ENCODE results near the gene DOLPP1. TPM values are rescaled to one million over a fixed set of nuclear protein-coding genes. Genes with fewer than 3 reads are reported as not detected.

DOLPP1 gene
- total and polyA plus RNA-seq, 3 donors from 2014 or later: 14.0 to 17.9 (median 14.4) TPM

DNA sequence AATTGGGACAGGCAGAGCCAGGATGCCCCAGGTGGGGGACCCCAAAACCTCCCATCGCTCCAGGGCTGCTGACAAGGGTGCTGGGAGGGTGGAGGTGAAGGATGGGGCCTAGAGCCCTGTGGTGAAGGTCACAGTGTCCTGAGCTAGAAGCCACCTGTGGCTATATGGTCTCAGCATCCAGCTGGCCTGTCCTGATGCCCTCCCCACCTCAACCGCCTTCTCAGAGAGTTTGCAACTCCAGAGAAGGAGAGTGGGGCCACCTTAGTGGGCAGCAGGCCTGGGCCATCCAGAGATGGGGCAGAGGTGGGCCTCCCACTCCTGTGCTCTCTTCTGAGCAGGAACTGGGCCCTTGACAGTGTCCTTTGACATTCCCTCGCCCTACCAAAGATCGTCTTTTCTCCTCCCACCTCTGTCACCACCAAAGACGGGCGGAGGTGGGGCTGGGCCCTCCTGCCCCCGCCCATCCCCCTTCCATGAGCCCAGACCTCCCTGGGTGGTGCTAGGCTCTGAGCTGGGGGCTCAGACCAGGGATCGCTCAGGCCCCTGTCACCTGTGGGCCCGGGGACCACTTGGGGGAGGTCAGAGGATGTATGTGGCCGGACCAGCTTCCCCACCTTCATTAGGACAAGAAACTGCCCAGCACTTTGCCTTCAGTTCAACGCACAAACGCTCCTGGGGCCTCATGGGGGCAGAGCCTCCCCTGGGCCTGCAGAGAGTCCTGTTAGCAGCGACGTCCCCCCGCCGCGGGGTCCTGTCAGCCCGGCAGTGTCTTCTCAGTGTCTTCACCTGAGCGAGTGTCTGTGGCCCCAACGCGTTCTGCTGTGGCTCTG, 10.0 kb upstream of the DOLPP1 start:
- TF ChIP-seq POLR2A (IDR thresholded peaks at IDR 0.05): no peak
- TF ChIP-seq, protein P1, sequence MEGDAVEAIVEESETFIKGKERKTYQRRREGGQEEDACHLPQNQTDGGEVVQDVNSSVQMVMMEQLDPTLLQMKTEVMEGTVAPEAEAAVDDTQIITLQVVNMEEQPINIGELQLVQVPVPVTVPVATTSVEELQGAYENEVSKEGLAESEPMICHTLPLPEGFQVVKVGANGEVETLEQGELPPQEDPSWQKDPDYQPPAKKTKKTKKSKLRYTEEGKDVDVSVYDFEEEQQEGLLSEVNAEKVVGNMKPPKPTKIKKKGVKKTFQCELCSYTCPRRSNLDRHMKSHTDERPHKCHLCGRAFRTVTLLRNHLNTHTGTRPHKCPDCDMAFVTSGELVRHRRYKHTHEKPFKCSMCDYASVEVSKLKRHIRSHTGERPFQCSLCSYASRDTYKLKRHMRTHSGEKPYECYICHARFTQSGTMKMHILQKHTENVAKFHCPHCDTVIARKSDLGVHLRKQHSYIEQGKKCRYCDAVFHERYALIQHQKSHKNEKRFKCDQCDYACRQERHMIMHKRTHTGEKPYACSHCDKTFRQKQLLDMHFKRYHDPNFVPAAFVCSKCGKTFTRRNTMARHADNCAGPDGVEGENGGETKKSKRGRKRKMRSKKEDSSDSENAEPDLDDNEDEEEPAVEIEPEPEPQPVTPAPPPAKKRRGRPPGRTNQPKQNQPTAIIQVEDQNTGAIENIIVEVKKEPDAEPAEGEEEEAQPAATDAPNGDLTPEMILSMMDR (IDR thresholded peaks at IDR 0.05): no peak

DNA sequence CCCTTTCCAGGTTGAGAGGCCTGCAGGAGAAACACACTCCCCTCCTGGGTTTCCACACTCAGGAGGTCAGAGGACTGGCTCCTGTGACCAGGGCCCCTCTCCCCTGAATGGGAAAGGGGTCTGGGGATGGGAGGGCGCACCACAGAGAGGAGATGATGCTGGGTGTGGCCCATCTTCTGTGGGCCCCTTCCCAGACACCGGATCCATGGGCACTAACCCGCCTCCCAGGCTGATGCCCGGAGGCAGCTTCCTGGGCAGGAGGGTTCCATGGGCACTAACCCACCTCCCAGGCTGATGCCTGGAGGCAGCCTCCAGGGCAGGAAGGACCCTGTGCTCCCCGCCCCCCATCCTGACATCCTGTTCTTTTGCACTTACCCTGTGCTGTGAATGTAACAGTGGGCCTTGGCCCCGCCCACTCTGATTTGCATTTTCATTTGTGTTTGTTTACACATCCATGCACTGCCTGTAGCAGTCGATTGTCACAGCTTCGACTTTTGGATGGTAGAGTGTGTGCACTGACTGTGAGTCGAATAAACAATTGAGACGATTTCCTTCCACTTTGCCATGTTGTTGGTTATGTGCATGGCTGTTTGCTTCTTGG, 9.3 kb upstream of the DOLPP1 start:
- Histone ChIP-seq H3K36me3 (ENCODE audit: low read depth, missing control alignments) (no peaks in the 10 kb centered on the region), H3K4me1 (no peaks in the 10 kb centered on the region), H3K4me3 (no peak overlapping the region), H3K9me3 (no peaks in the 10 kb centered on the region), H3K27ac (no peak overlapping the region), H3K27me3 (no peaks in the 10 kb centered on the region)
- WGBS, 2 donors: 67 to 78% methylated on average over 6 to 10 of the region's 10 CpGs
- intact Hi-C loops (cut with DNase I; ENCODE audit: low total_unique reads): no loop called here
- no peak for DNase-seq
- TF ChIP-seq POLR2A (IDR thresholded peaks at IDR 0.05): no peak
- TF ChIP-seq, protein P1 (IDR thresholded peaks at IDR 0.05): no peak

More for the DNA sequence above, 10.0 kb upstream of the DOLPP1 start:
- Histone ChIP-seq H3K4me1 (no peaks in the 10 kb centered on the region), H3K27ac (no peak overlapping the region), H3K9me3 (no peaks in the 10 kb centered on the region), H3K4me3 (no peak overlapping the region), H3K36me3 (ENCODE audit: low read depth, missing control alignments) (no peaks in the 10 kb centered on the region), H3K27me3 (no peaks in the 10 kb centered on the region)
- WGBS, 2 donors: 81 to 90% methylated on average over 14 to 21 of the region's 21 CpGs
- intact Hi-C loops (cut with DNase I; ENCODE audit: low total_unique reads): no loop called here
- no peak for DNase-seq

- no peak overlapping the region for H3K4me3 ChIP-seq
- no peak for TF ChIP-seq POLR2A (IDR thresholded peaks at IDR 0.05)
- TF ChIP-seq, protein P1 (IDR thresholded peaks at IDR 0.05): no peak
- no peaks in the 10 kb centered on the region for H3K9me3 ChIP-seq
- WGBS, 2 donors: 55 to 57% methylated on average over 6 to 9 of the region's 9 CpGs
- no peaks in the 10 kb centered on the region for H3K27me3 ChIP-seq
- no peaks in the 10 kb centered on the region for H3K36me3 ChIP-seq (ENCODE audit: low read depth, missing control alignments)
- no peaks in the 10 kb centered on the region for H3K4me1 ChIP-seq
- intact Hi-C loops (cut with DNase I; ENCODE audit: low total_unique reads): no loop called here
- H3K27ac ChIP-seq: no peak overlapping the region
- peak; percentile 28 for DNase-seq
Observed at GRCh38 chr9:129072171-129072570, 8.7 kb upstream of the DOLPP1 start.

GRCh38 chr9:129073404-129073803, 7.5 kb upstream of the DOLPP1 start:
- Histone ChIP-seq H3K27me3 (no peaks in the 10 kb centered on the region), H3K9me3 (no peaks in the 10 kb centered on the region), H3K4me3 (no peak overlapping the region), H3K4me1 (no peaks in the 10 kb centered on the region), H3K27ac (no peak overlapping the region), H3K36me3 (ENCODE audit: low read depth, missing control alignments) (no peaks in the 10 kb centered on the region)
- intact Hi-C loops (cut with DNase I; ENCODE audit: low total_unique reads): no loop called here
- TF ChIP-seq, protein P1 (IDR thresholded peaks at IDR 0.05): no peak
- no peak for TF ChIP-seq POLR2A (IDR thresholded peaks at IDR 0.05)
- 86 to 91% methylated on average over 8 of the region's 8 CpGs for WGBS, 2 donors
- DNase-seq: no peak

Measured in testis (tissue), 3 donors.